AG04450 (cell line): ENCODE measurements around the gene CATSPERD. TPM values are rescaled to one million over a fixed set of nuclear protein-coding genes. Genes with fewer than 3 reads are reported as not detected.

Experiments used
- CTCF ChIA-PET: fragments of 300-600, 350-600 bp; formaldehyde crosslinking; extraction: SDS; loops from one replicate; lab custom pipeline; 2022; ENCODE audit warnings: antibody characterized with exemption, inconsistent platforms; lab: Charles Lee
- POLR2A ChIA-PET: fragments of 350-600 bp; formaldehyde crosslinking; extraction: SDS; loops from one replicate; lab custom pipeline; 2021; ENCODE audit warnings: antibody characterized with exemption, inconsistent platforms; lab: Yijun Ruan, JAX
- DNase-seq: peaks from one replicate; pipeline ENCODE4 v3.0.0-alpha.2; 2011; ENCODE audit warnings: low read depth, low spot score
- H3K27ac ChIP-seq: one replicate; pipeline ENCODE4 v1.5.1; 2012; ENCODE audit warnings: low read depth, low read length, control low read depth
- H3K27me3 ChIP-seq: one replicate; pipeline ENCODE4 v1.6.0; 2012; ENCODE audit warnings: low read length; ENCODE audit not compliant: control insufficient read depth, insufficient read depth
- H3K4me3 ChIP-seq: 2 replicates; pipeline ENCODE4 v1.5.1; 2011; ENCODE audit warnings: mild to moderate bottlenecking, low read depth, low read length, control low read depth
- H3K9me3 ChIP-seq: 2 replicates; pipeline ENCODE4 v1.5.1; 2012; ENCODE audit warnings: low read length; ENCODE audit not compliant: control insufficient read depth, insufficient read depth
- polyA plus RNA-seq: library from polyadenylated mRNA; depleted of rRNA; stranded (reverse); fragments of >200 nt; gene quantifications from 2 replicates; pipeline ENCODE4 v1.2.3, GENCODE V29; 2011
- TF ChIP-seq, protein P1 (sequence below): IDR thresholded peaks from 2 replicates; pipeline ENCODE4 v1.5.1; 2011; ENCODE audit warnings: low read depth, low read length, control low read depth, inconsistent platforms

Gene CATSPERD
- polyA plus RNA-seq, 1 experiment: not detected

DNA sequence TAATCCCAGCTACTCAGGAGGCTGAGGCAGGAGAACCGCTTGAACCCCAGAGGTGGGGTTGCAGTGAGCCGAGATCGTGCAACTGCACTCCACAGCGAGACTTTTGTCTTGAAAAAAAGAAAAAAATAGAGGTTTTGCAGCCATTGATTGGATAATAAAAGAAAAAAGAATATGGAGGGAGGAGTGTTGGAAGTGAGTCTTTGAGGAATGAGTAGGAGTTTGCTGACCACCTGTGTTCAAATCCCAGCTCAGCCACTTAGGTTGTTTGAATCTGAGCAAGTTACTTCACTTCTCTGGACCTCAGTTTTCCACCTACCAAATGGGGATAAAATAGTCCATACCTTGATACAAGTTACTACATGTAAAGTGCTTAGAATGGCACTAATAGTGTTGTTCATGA, 90.7 kb downstream of the CATSPERD start:
- ChIA-PET CTCF (interaction anchor here (0.5 kb wide), 1 partner anchor 228 kb away, joined by 5 read pairs; no protein-coding TSS in a partner anchor), POLR2A (no interaction called here)
- TF ChIP-seq, protein P1, sequence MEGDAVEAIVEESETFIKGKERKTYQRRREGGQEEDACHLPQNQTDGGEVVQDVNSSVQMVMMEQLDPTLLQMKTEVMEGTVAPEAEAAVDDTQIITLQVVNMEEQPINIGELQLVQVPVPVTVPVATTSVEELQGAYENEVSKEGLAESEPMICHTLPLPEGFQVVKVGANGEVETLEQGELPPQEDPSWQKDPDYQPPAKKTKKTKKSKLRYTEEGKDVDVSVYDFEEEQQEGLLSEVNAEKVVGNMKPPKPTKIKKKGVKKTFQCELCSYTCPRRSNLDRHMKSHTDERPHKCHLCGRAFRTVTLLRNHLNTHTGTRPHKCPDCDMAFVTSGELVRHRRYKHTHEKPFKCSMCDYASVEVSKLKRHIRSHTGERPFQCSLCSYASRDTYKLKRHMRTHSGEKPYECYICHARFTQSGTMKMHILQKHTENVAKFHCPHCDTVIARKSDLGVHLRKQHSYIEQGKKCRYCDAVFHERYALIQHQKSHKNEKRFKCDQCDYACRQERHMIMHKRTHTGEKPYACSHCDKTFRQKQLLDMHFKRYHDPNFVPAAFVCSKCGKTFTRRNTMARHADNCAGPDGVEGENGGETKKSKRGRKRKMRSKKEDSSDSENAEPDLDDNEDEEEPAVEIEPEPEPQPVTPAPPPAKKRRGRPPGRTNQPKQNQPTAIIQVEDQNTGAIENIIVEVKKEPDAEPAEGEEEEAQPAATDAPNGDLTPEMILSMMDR: no peak
- no peak overlapping the region for H3K4me3 ChIP-seq
- H3K27ac ChIP-seq: no peak overlapping the region
- DNase-seq: no peak
- peaks cover 27% of the 10 kb centered on the region for H3K27me3 ChIP-seq
- H3K9me3 ChIP-seq: peaks cover 4% of the 10 kb centered on the region; the same call in 1 of the 2 replicates

DNA sequence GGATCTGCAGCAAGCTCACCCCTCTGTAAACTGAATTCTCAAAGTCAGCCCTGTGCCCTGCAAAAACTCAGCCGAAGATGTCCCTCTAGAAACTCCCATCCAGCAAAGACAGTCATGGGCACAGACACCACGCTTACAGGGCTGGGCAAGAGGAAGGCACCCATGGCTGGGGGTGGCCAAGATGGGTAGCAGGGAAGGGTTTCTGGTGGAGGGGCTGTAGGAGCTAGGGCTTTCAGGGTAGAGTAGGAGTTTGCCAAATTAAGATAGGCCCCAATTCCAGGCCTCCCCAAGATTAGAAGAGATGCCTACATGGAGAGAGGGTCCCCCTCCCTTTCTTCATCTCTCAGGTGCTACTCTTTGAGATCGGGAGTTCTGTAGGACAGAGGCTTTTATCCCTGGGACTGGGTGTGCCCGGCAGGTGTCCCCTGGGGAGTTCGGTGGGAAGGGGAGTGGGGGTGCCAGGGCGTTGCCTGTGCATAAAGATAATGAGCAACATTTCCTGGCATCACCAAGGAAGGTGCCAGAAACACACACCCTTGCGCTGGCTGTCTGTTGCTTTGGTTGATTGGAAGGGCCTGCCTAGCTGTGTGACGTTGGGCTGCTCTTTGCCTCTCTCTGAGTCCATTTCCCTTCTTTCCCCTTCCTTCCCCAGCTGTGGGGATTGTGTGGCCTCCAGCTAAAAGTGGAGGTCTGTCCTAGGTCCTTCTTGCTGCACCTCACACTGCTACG, 93.8 kb downstream of the CATSPERD start:
- no peak for DNase-seq
- H3K4me3 ChIP-seq: no peak overlapping the region
- H3K27me3 ChIP-seq: peaks cover 14% of the 10 kb centered on the region
- H3K9me3 ChIP-seq: no peaks in the 10 kb centered on the region; the same call in 1 of the 2 replicates
- ChIA-PET POLR2A (no interaction called here), CTCF (interaction anchor here (1.6 kb wide), 1 partner anchor 10 kb away, joined by 6 read pairs; no protein-coding TSS in a partner anchor)
- no peak overlapping the region for H3K27ac ChIP-seq
- TF ChIP-seq, protein P1: no peak

DNA sequence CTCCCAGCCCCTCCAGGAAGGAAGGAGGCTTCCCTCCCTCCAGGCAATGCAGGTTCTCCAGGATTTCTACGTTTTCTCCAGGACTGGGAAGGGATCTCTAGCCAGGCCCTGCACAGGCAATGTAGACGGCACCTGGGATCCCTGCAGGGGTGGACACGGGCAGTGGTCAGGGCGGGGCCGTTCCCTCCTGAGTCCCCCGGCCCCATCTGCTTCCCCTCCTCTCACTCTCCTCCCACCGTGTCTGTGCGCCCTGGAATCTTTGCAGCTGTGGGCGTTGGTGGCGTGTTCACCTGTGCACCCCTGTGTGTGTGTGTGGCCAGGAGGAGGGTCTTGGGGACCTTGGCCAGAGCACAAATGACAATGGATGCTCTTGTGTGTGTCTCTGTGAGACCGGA, 94.4 kb downstream of the CATSPERD start:
- TF ChIP-seq, protein P1: no peak
- H3K27me3 ChIP-seq: peaks cover 14% of the 10 kb centered on the region
- ChIA-PET CTCF (interaction anchor here (1.6 kb wide), 1 partner anchor 11 kb away, joined by 6 read pairs; no protein-coding TSS in a partner anchor), POLR2A (no interaction called here)
- H3K4me3 ChIP-seq: no peak overlapping the region
- no peak overlapping the region for H3K27ac ChIP-seq
- no peak for DNase-seq
- H3K9me3 ChIP-seq: no peaks in the 10 kb centered on the region; the same call in 1 of the 2 replicates

DNA sequence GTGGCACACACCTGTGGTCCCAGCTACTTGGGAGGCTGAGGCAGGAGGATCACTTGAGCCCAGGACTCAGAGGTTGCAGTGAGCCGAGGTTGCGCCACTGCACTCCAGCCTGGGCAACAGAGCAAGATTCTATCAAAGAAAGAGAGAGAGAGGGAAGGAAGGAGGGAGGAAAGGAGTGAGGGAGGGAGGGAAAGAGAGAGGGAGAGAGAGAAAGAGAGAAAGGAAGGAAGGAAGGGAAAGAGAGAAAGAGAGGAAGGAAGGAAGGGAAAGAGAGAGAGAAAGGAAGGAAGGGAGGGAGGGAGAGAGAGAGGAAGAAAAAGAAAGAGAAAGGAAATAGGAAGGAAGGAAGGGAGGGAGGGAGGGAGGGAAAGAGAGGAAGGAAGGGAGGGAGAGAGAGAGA, 96.8 kb downstream of the CATSPERD start:
- POLR2A ChIA-PET: no interaction called here
- Histone ChIP-seq H3K4me3 (no peak overlapping the region), H3K27ac (no peak overlapping the region), H3K9me3 (no peaks in the 10 kb centered on the region; the same call in 1 of the 2 replicates), H3K27me3 (peaks cover 17% of the 10 kb centered on the region)
- TF ChIP-seq, protein P1: no peak
- no peak for DNase-seq
- CTCF ChIA-PET: interaction anchor here (2.4 kb wide), 1 partner anchor 13 kb away, joined by 7 read pairs; no protein-coding TSS in a partner anchor

DNA sequence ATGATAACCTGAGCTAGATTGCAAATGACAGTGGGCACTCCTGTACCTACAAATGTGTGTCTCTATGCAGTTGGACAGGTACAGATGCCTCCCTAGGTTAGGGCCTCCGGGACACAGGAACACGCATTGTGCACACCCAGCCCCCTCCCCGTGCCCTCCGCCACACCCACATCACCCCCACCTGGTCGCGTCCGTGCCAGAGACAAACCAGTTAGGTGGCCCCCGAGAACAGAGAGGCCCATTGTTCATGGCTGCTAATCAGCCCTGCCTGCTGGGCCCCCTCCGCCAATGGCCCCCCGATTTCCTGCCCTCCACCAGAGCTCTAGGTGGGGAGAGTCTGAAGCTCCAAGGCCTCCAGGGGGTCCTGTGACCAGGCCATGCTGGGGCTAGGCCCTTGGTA, 98.2 kb downstream of the CATSPERD start:
- CTCF ChIA-PET: interaction anchor here (2.4 kb wide), 1 partner anchor 15 kb away, joined by 7 read pairs; no protein-coding TSS in a partner anchor

More for the DNA sequence above, 98.2 kb downstream of the CATSPERD start:
- TF ChIP-seq, protein P1: no peak
- H3K4me3 ChIP-seq: no peak overlapping the region
- H3K27ac ChIP-seq: no peak overlapping the region
- POLR2A ChIA-PET: interaction anchor here (0.7 kb wide), 1 partner anchor 49 kb away, joined by 3 read pairs; no protein-coding TSS in a partner anchor
- no peak for DNase-seq
- peaks cover 17% of the 10 kb centered on the region for H3K27me3 ChIP-seq
- no peaks in the 10 kb centered on the region; the same call in 1 of the 2 replicates for H3K9me3 ChIP-seq
